Mesenchymal stem cell (in vitro differentiated cells and primary cell): ENCODE measurements around the gene LMF1.

Source experiments
- DNase-seq: peaks from one replicate; pipeline ENCODE4 v3.0.0-alpha.2; 2013
- H2AFZ ChIP-seq: one replicate; pipeline ENCODE4 v1.6.1; 2013; ENCODE audit warnings: low read depth, mild to moderate bottlenecking, control low read depth, inconsistent platforms, low read length, moderate library complexity
- H2AK5ac ChIP-seq: 2 replicates; pipeline ENCODE4 v1.6.1; 2013; ENCODE audit warnings: low read length, moderate library complexity, mild to moderate bottlenecking, inconsistent platforms; ENCODE audit not compliant: severe bottlenecking
- H2BK120ac ChIP-seq: one replicate; pipeline ENCODE4 v1.6.1; 2013; ENCODE audit warnings: low read depth, mild to moderate bottlenecking, inconsistent platforms, low read length, moderate library complexity
- H2BK12ac ChIP-seq, 2 experiments: one replicate each; pipeline ENCODE4 v1.6.1; 2013; ENCODE audit warnings: inconsistent platforms in 2 of 2, low read length in 2 of 2, mild to moderate bottlenecking in 2 of 2, moderate library complexity in 2 of 2, control low read depth in 1 of 2
- H2BK15ac ChIP-seq: one replicate; pipeline ENCODE4 v1.6.1; 2013; ENCODE audit warnings: mild to moderate bottlenecking, low read depth, inconsistent platforms; ENCODE audit not compliant: poor library complexity, severe bottlenecking
- H2BK5ac ChIP-seq: 2 replicates; pipeline ENCODE4 v1.6.1; 2013; ENCODE audit warnings: low read depth, mild to moderate bottlenecking, low read length, control low read depth, inconsistent platforms; ENCODE audit not compliant: poor library complexity, severe bottlenecking
- H3K14ac ChIP-seq, 2 experiments: one replicate each; pipeline ENCODE4 v1.6.1; 2013; ENCODE audit warnings: inconsistent platforms in 2 of 2, low read length in 2 of 2, control low read depth in 1 of 2, mild to moderate bottlenecking in 1 of 2, moderate library complexity in 1 of 2
- H3K18ac ChIP-seq, 2 experiments: one replicate each; pipeline ENCODE4 v1.6.1; 2013; ENCODE audit warnings: inconsistent platforms in 2 of 2, low read length in 2 of 2, control low read depth in 1 of 2, low read depth in 1 of 2, mild to moderate bottlenecking in 1 of 2
- H3K23ac ChIP-seq, 2 experiments: one replicate each; pipeline ENCODE4 v1.6.1; 2013; ENCODE audit warnings: inconsistent platforms in 2 of 2, low read length in 2 of 2, mild to moderate bottlenecking in 2 of 2, moderate library complexity in 2 of 2, control low read depth in 1 of 2
- H3K27ac ChIP-seq: 2 replicates; pipeline ENCODE4 v1.5.1; 2013; ENCODE audit warnings: mild to moderate bottlenecking, moderate library complexity, low read length, control low read depth, inconsistent platforms; ENCODE audit not compliant: poor library complexity, severe bottlenecking
- H3K27me3 ChIP-seq, 2 experiments: 2 replicates each; pipeline versions ENCODE4 v1.6.1 to v1.7.0; 2013; ENCODE audit warnings: low read length in 2 of 2, mild to moderate bottlenecking in 2 of 2, moderate library complexity in 2 of 2, control low read depth in 1 of 2, inconsistent platforms in 1 of 2; ENCODE audit not compliant: control insufficient read depth in 1 of 2, insufficient read depth in 1 of 2
- H3K36me3 ChIP-seq, 2 experiments: 2 replicates each; pipeline versions ENCODE4 v1.6.1 to v1.7.0; 2013; ENCODE audit warnings: low read length in 2 of 2, control low read depth in 1 of 2, inconsistent platforms in 1 of 2, low read depth in 1 of 2, mild to moderate bottlenecking in 1 of 2; ENCODE audit not compliant: insufficient read depth in 2 of 2, control insufficient read depth in 1 of 2
- H3K4ac ChIP-seq, 2 experiments: one replicate each; pipeline ENCODE4 v1.6.1; 2013; ENCODE audit warnings: inconsistent platforms in 2 of 2, low read length in 2 of 2, mild to moderate bottlenecking in 2 of 2, moderate library complexity in 2 of 2, control low read depth in 1 of 2, low read depth in 1 of 2
- H3K4me1 ChIP-seq: 2 replicates; pipeline ENCODE4 v1.6.1; 2013; ENCODE audit warnings: low read depth, low read length, control low read depth; ENCODE audit not compliant: control insufficient read depth, insufficient read depth
- H3K4me2 ChIP-seq: 2 replicates; pipeline ENCODE4 v1.6.1; 2013; ENCODE audit warnings: low read length, mild to moderate bottlenecking, inconsistent platforms; ENCODE audit not compliant: poor library complexity, severe bottlenecking
- H3K4me3 ChIP-seq, 2 experiments: 2 replicates each; pipeline versions ENCODE4 v1.5.1 to v1.7.0; 2013; ENCODE audit warnings: low read length in 2 of 2, mild to moderate bottlenecking in 2 of 2, control low read depth in 1 of 2, low read depth in 1 of 2; ENCODE audit not compliant: insufficient read depth in 1 of 2
- H3K79me1 ChIP-seq: replicated peaks from 2 replicates; pipeline ENCODE4 v1.6.1; 2013; ENCODE audit warnings: mild to moderate bottlenecking, control low read depth, low read length, inconsistent platforms; ENCODE audit not compliant: poor library complexity, severe bottlenecking
- H3K9ac ChIP-seq: 2 replicates; pipeline ENCODE4 v1.7.0; 2013; ENCODE audit warnings: mild to moderate bottlenecking, low read length, moderate library complexity
- H3K9me3 ChIP-seq: 2 replicates; pipeline ENCODE4 v1.7.0; 2013; ENCODE audit warnings: mild to moderate bottlenecking, low read length; ENCODE audit not compliant: control insufficient read depth
- H4K8ac ChIP-seq: one replicate; pipeline ENCODE4 v1.6.1; 2013; ENCODE audit warnings: inconsistent platforms, mild to moderate bottlenecking, low read length, moderate library complexity
- H4K91ac ChIP-seq: one replicate; pipeline ENCODE4 v1.6.1; 2013; ENCODE audit warnings: mild to moderate bottlenecking, low read length, inconsistent platforms
- WGBS: methylation state at CpG from one replicate; pipeline ENCODE4 v1.1.7; 2013; ENCODE audit warnings: mixed read lengths; 5-methylcytosine and 5-hydroxymethylcytosine counted together

Gene LMF1

DNA sequence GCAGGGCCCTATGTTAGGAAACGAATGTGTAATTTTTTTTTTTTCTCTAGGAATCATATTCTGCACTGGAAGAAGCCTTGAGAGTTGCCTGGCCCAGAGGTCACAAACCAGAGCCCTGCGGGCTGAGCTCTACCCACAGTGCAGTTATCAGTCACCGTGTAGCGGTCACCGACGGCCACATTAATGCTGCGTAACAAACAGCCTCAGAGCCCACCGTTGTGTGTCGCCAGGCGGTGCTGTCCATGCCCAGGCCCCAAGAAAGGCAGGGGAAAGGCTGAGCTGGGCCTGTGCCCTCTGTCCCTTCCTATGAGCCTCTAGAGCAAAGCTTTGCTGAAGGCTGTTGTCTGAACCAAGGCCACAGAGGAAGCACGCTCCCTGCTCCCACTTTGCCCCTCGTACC, 4.5 kb upstream of the LMF1 start:
- no peak overlapping the region for H4K91ac ChIP-seq
- no peak overlapping the region for H3K27ac ChIP-seq
- H2BK120ac ChIP-seq = no peak overlapping the region
- H3K9ac ChIP-seq = no peak overlapping the region
- no peak overlapping the region for H3K4me2 ChIP-seq
- no peak overlapping the region for H3K4me3 ChIP-seq
- no peak for DNase-seq
- H2AFZ ChIP-seq = no peak overlapping the region
- H2BK15ac ChIP-seq = no peak overlapping the region
- no peaks in the 10 kb centered on the region for H3K79me1 ChIP-seq
- 79% methylated on average over 12 of the region's 12 CpGs for WGBS
- peaks cover 4% of the 10 kb centered on the region for H3K4me1 ChIP-seq
- no peak overlapping the region for H3K18ac ChIP-seq
- H3K23ac ChIP-seq = no peak overlapping the region
- H3K9me3 ChIP-seq = no peaks in the 10 kb centered on the region
- H2BK12ac ChIP-seq = no peak overlapping the region
- no peak overlapping the region for H3K4ac ChIP-seq
- no peak overlapping the region for H2BK5ac ChIP-seq
- no peak overlapping the region for H2AK5ac ChIP-seq
- H3K27me3 ChIP-seq = peaks cover 15 to 53% of the 10 kb centered on the region in 2 experiments
- no peak overlapping the region for H3K14ac ChIP-seq
- H3K36me3 ChIP-seq = no peaks in the 10 kb centered on the region
- no peak overlapping the region for H4K8ac ChIP-seq

- Histone ChIP-seq H3K36me3 (no peaks in the 10 kb centered on the region), H3K4ac (no peak overlapping the region), H2AK5ac (no peak overlapping the region), H2BK5ac (no peak overlapping the region), H3K14ac (no peak overlapping the region), H2BK15ac (no peak overlapping the region), H2AFZ (no peak overlapping the region), H3K18ac (no peak overlapping the region), H3K4me2 (no peak overlapping the region), H4K91ac (no peak overlapping the region), H3K23ac (no peak overlapping the region), H3K27ac (no peak overlapping the region), H3K4me3 (no peak overlapping the region), H3K27me3 (peaks cover 11 to 47% of the 10 kb centered on the region in 2 experiments), H3K9me3 (no peaks in the 10 kb centered on the region), H3K9ac (no peak overlapping the region), H2BK120ac (no peak overlapping the region), H3K4me1 (peaks cover 8% of the 10 kb centered on the region), H2BK12ac (no peak overlapping the region), H4K8ac (no peak overlapping the region), H3K79me1 (peaks cover 2% of the 10 kb centered on the region)
- DNase-seq = no peak
- 86% methylated on average over 24 of the region's 26 CpGs for WGBS
Observed at GRCh38 chr16:974611-975261, 4.0 kb upstream of the LMF1 start.

- WGBS = 84% methylated on average over 20 of the region's 21 CpGs
- no peak overlapping the region for H3K9ac ChIP-seq
- no peak overlapping the region for H2BK12ac ChIP-seq
- no peak overlapping the region for H2AFZ ChIP-seq
- H2BK15ac ChIP-seq = no peak overlapping the region
- no peak overlapping the region for H3K4ac ChIP-seq
- H3K23ac ChIP-seq = no peak overlapping the region
- H3K4me2 ChIP-seq = no peak overlapping the region
- H3K27me3 ChIP-seq = peaks cover 5 to 41% of the 10 kb centered on the region in 2 experiments
- no peak overlapping the region for H3K14ac ChIP-seq
- H3K27ac ChIP-seq = no peak overlapping the region
- peaks cover 5% of the 10 kb centered on the region for H3K79me1 ChIP-seq
- H3K4me1 ChIP-seq = peaks cover 12% of the 10 kb centered on the region
- H3K4me3 ChIP-seq = no peak overlapping the region
- H2AK5ac ChIP-seq = no peak overlapping the region
- DNase-seq = no peak
- H2BK120ac ChIP-seq = no peak overlapping the region
- no peaks in the 10 kb centered on the region for H3K9me3 ChIP-seq
- no peaks in the 10 kb centered on the region for H3K36me3 ChIP-seq
- H2BK5ac ChIP-seq = no peak overlapping the region
- H4K91ac ChIP-seq = no peak overlapping the region
- no peak overlapping the region for H3K18ac ChIP-seq
- no peak overlapping the region for H4K8ac ChIP-seq
Observed at GRCh38 chr16:974001-974601, 3.3 kb upstream of the LMF1 start.

DNA sequence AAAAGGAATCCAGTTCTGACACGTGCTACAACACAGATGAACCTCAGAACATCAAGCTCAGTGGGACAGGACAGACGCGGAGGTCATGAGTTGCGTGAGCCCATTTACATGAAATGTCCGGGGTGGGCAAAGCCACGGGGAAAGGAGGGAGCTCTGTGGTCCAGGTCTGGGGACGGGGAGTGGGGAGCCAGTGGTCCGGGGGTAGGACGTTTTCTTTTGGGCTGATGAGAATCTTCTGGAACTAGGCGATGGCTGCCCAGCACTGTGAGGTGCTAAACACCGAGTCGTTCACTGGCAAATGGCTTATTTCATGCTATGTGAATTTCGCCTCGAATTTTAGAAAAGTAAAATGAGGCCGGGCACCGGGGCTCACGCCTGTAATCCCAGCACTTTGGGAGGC, 2.6 kb upstream of the LMF1 start:
- Histone ChIP-seq H3K27me3 (peaks cover 4 to 34% of the 10 kb centered on the region in 2 experiments), H3K4ac (no peak overlapping the region), H2BK12ac (no peak overlapping the region), H2BK15ac (no peak overlapping the region), H3K14ac (no peak overlapping the region), H4K91ac (no peak overlapping the region), H3K4me3 (no peak overlapping the region), H3K9me3 (no peaks in the 10 kb centered on the region), H4K8ac (no peak overlapping the region), H2AK5ac (no peak overlapping the region), H3K4me1 (peaks cover 12% of the 10 kb centered on the region), H3K79me1 (peaks cover 5% of the 10 kb centered on the region), H3K18ac (no peak overlapping the region), H3K9ac (no peak overlapping the region), H2BK120ac (no peak overlapping the region), H3K23ac (no peak overlapping the region), H2BK5ac (no peak overlapping the region), H3K27ac (no peak overlapping the region), H2AFZ (no peak overlapping the region), H3K36me3 (no peaks in the 10 kb centered on the region), H3K4me2 (no peak overlapping the region)
- no peak for DNase-seq
- WGBS = 87% methylated on average over 17 of the region's 17 CpGs
